Eye (tissue), 1 donor: ENCODE measurements around the gene FGD3.
A peak's percentile ranks its signal among the peaks of the same experiment; 100 is the strongest.

Experiments
- DNase-seq: peaks from one replicate; pipeline ENCODE4 v3.0.0-alpha.2; 2015

FGD3 gene

DNA sequence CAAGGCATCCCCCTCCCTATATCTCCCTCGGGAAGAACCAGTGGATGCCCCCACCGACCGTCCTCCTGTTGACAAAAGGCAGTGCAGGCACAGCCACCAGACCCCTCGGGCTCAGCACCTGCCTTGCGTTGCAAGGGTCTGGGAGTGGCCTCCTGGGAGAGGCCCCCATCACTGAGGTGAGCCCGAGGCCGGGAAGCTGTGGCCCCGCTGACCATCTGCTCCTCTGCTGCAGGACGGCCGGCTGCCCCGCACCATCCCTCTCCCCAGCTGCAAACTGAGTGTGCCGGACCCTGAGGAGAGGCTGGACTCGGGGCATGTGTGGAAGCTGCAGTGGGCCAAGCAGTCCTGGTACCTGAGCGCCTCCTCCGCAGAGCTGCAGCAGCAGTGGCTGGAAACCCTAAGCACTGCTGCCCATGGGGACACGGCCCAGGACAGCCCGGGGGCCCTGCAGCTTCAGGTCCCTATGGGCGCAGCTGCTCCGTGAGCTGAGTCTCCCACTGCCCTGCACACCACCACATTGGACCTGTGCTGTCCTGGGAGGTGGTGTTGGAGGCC lies 87.9 kb downstream of the FGD3 start:
- DNase-seq, result no peak

DNA sequence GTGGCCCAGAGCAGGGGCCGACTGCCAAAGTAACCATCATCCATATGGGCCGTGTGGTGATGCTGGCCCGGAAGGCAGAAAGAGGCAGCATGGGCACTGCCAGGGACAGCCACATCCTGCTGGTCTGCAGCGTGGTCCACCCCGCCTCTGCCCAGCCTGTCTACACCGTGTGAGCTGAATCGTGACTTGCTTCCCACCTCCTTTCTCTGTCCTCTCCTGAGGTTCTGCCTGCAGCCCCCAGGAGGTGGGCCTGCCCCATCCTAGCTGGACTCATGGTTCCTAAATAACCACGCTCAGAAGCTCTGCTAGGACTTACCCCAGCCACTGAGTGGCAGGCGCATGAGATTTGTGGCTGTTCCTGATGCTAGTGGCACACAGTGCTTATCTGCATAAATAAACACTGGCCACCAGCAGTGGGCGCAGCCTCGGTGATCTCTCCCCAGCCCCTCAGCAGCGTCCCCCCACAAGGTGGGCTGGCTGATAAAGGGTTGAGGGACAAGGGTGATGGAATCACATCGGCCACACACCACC lies 88.6 kb downstream of the FGD3 start:
- no peak for DNase-seq

DNA sequence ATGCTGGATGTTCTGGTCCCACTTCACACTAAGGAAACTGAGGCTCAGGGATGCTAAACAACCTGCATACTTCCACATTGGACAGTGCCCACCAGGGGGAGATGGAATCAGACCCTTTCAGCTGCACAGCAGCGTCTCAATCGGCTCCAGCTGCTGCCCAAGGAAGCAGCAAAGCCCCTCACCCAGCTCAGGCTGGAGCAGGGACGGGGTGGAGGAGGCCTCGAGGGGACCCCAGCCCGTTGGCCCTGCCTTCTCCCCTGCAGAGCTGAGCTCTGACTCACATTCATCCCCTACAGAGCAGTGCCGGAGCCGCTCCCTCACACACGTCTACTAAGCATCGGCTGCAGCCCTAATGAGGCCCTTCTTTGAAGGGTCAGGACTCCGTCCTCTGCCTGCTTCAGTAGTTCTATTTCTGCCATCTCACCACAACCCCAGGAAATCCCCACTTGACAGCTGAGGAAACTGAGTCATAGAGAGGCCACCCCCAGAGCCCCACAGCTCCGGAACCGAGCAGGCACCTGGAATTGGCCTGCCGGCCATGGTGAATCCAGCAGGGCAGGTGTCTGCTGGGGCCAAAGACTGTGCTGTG lies 89.7 kb downstream of the FGD3 start:
- peak; percentile 63 for DNase-seq

DNA sequence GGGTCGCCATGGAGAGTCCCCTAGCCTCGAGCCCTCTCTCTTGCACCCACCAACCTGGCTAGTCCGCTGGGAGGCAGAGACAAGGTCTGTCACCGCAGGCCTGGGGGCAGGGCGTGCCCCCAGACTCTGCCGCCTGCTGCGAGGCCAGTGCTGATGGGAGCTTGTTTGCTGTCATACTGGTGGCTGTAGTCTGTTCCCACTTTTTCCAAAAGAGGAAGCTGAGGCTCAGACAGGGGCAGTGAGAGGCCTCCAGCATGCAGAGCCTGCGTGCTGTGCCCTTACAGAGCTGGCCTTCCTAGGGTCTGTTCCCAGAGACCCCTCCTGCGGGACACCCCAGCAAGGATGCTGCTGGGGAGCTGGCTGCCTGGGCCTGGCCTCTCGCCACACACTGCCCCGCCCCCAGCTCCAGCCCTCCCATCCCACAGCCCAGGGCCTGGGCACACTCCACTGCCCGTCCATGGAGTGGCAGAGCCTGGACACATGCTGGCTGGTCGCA lies 90.2 kb downstream of the FGD3 start:
- DNase-seq, result no peak

DNA sequence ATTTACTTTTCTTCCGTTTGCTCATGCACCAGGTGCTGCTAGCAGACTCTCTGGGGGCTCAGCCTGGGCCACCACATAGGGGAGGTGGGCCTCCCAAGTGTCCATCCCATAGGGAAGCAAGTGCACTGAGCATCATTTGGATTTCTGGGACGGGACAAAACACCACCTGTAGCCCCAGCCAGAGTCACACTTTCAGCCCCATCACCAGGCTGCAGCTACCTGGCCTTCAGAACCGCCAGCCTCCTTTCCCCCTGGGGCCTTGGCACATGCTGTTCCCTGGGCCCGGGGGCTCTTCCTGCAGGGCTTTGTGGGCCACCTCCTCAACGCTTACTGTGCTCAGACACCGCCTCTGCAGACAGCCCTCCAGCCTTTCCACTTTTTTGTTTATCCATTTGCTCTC lies 91.6 kb downstream of the FGD3 start:
- no peak for DNase-seq

DNA sequence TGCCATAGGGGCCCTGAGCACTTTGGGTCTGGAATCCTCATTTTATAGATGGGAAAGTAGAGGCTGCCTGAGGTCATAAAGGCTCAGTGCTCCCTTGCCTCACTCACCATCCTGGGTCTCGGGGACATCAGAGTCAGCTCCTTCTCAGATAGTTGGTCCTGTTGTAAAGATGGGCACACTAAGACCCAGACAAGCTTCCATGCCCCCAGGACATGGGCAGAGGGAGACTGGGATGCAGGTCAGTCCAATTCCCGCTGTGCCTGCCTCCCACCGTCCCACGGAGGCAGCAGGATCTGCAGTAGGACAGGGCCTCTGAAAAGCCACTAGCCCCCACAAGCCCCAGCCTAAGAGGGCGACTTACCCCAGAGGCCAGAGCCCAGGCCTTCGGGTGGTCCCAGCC lies 92.1 kb downstream of the FGD3 start:
- no peak for DNase-seq

DNA sequence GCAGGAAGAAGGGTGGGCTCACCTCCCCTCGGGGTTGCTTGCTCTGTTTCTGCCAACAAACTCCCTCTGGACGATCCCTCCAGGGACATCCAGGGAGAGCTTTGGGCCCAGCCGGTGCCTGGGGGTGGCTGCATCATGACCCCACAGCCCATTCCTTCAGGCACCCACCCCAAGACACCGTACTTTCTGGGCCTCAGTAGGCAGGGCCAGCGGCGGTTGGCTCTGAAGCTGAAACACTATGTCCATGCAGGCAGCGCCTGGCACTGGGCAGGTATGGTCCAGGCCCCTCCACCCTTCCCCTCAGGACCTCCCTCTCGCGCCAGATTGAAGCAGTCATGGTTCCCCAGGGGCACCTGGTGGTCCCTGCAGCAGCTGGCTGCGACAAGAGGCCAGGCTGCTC lies 92.7 kb downstream of the FGD3 start:
- DNase-seq, result no peak

DNA sequence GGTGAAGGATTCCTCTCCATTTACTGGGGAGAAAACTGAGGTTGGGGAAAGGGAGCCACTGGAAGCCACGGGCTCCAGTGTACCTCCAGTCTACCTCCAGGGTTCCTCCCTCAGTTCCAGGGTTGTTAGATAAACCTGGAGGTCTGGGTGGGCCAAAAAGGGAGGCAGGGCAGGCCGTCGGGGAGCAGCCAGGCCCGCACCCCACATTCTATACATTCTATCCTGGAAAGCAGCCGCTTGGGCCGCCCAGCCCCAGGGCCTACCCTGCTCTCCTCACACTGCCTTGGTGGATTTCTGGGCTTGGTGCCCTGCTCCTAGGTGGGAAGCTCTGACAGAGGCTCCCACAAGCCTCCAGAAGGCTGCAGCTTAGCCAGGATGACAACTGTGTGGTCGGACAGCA lies 93.1 kb downstream of the FGD3 start:
- no peak for DNase-seq

DNA sequence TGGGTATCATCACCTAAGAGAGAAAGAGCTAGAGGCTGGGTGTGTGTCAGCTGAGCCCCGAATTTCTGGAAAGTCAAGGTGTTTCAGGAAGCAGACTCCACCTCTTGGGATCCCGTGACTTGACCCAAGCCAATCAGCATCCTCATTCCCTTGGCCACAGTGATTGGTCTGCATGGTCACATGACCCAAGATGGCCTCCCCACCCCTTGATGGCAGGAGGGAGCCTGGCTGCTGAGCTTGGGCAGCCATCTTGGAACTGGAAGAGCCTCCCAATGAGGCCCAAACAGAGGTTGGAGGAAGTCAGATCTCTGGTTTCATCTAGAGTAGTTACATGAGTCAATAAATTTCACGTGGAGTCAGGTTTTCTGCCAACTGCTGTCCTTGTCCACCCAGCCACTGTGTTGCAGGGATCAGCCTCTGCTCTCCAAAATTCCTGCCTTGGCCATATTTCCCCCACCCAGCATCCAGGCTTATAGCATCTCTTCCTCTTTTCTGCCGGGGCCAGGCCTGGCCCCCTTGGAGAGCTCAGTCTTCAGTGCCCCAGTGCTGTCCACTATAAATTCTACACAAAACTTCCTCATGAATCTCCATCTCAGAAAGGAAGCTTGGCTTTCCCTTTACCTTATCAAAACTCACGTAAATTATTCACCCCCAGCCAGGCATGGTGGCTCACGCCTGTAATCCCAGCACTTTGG lies 93.9 kb downstream of the FGD3 start:
- no peak for DNase-seq

DNA sequence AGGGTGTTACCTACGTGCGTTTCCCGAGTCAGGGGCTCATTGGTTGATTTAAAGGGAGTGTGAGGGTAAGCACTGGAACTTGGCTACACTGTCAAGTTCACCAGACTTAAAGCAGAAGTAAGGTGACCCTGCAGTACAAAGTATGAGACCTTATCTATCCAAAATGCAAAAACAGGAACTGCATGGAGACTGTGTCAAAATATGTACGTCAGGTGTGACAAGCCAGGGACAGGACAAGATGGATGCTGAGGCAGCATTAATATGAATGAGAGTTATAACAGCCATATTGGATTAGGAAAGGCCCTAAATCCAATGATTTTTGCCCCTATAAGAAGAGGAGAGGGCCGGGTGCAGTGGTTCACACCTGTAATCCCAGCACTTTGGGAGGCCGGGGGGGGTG lies 95.8 kb downstream of the FGD3 start:
- DNase-seq, result no peak

DNA sequence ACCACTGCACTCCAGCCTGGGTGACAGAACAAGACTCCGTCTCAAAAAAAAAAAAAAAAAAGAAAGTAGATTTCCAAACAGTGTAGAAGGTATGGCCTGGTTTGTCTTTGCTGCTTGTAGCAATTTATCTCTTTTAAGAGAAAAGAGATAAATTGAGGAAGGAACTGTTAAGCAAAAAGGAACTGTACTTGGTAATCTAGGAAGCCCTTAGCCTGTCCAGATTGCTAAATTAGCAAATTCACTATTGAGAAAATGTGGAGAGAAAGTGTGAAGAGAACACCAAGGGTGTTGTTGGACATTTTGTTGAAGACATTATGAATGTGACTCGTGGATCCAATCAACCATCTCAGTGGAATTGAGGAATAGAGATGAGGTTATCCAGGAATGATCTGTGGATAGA lies 98.2 kb downstream of the FGD3 start:
- no peak for DNase-seq

DNA sequence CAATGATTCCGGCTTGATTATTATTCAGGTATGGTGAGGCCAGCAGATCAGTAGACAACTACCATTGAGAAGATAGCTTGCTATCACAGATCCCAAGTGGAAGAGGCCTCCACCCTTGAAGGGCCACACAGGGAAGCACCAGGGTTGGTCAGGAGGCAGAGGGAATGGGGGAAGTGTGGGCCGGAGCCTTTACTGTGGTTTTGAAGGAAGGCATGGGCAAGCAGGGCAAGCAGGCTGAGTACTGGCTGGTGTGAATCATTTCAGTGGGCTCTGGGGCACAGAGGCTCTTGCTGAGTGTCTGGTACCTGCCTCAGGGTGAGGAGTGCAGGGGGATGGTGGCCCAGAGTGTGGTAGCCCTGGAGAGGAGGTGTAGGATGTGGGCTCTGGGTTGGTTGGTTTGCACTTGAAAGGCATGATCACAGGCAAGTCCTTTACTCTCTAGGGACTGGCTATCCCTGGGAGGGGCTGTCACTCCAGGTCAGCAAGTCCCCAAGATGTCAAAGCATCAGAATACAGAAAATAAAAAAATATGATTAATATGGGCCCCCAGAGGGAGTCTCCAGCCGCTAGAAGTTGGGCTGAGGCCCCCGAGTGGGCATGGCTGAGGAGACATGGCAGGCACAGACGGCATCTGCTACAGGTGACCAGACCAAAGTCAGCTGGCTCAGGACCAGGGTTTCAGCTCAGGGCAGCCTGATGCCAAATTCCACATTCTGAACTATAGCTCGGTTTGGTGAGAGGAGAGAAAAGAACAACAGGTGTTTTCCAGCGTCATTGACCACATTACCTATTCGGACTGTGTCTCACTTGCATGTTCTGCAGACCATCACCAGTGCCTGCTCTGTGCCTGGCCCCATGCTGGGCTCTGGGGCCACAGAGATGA lies 101.5 kb downstream of the FGD3 start:
- DNase-seq, result no peak

DNA sequence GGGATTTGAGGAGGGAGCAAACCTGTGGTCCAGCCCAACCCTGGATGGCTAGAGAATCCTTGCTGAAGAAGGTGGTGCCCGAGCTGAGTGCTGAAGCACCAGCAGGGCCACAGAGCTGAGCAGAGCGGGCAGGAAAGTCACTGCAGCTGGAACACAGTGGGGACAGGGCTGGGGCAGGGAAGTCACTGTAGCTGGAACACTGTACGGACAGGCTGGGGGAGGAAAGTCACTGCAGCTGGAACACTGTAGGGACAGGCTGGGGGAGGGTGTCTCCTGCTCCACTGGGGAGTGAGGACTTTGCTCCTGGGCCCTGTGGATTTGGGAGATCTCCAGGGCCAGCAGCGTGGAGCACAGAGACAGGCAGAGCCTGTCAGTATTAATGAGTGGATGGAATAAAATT lies 102.2 kb downstream of the FGD3 start:
- DNase-seq, result no peak

DNA sequence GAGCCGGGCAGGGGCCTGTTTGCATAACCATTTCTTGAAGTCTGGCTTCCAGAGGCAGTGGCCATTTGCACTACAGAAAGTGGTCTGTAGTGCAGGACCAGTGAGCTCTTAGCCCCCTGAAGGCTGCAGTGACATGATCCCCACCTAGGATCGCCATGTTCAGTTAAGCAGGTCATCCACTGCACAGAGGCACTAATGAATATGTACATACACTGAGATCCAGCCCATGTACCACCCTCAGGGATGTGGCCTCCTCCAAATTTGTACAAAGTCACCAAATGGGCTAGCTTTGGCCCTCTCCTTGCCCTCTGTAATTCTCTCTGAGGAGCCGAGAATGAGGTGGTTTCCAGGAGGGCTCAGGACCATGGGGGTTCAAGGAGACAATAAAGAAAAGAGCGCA lies 102.9 kb downstream of the FGD3 start:
- no peak for DNase-seq

DNA sequence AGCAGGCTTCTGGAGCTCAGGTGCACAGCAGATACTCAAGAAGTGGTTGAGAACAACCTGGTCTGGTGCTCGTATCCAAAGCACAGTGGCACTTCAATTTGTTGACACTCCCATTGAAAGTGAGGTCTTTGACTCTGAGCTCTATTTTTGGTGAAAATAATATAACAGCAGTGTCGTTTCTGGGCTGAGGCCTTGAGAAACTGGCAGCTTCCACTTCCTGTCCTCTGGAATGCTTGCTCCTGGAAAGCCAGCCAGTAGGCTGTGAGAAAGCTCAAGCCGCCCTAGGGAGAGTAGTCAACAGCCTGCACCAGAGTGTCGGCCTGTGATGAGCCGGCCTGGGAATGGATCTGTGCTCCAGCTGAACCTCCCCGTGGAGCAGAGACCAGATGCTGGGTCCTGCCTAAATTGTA lies 104.4 kb downstream of the FGD3 start:
- no peak for DNase-seq

DNA sequence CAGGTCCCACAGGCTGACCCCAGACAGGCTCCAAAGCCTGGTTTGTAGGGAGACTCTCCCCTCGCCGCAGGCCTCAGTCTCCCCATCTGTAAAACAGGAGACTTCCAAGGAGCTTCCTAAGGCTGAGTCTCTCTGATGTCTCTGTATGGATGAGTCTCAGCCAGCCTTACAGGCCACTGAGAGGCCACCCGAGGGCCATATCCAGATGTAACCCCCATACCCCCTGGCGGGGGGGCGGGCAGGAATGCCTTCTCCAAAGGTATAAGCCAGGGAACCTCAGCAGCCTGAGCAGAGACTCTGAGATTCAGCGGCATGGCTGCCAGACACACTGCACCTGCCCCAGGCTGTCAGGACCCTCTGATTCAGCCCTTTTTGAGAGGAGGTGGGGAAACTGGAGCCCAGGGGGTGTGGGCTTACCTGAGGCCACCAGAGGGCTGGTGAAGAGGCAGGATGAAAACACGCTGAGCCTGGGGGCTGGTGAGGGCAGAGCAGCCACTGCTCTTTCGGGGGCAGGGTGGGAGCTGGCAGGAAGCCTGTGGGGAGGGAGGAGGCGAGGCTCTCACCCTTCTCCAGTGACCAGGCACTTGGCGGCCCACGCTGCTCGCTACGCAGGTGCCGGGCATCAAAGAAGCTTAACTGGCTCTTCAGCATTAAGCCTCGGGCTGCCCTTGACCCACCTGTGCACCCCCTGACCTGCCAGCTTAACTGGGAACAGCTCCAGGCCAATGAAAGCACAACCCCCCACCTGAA lies 105.6 kb downstream of the FGD3 start:
- DNase-seq, result no peak

DNA sequence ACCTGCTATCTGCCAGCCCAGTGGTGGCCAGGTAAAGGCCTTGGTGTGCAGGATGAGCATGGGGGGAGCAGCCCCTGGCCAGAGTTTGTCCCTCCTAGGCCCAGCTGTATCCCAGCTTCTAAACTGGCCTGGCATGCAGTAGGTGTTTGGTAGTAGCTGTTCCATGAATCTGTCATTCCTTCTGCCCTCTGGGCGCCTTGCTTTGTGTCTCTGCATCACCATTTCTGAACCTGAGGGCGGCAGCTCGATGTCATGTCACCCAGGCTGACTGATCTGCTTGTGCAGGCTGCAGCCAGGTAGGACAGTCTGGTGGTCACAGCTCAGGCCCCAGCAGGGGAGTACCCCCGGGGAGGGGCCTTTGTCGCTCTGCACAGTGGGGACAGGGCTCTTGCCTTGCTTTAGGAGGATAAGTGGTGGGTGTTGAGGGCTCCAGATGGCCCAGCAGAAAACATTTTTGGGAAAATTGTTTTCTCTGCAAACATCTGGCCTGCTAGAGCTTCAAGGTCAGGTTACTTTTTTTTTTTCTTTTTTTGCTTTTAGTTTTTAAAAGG lies 106.5 kb downstream of the FGD3 start:
- DNase-seq, result no peak

DNA sequence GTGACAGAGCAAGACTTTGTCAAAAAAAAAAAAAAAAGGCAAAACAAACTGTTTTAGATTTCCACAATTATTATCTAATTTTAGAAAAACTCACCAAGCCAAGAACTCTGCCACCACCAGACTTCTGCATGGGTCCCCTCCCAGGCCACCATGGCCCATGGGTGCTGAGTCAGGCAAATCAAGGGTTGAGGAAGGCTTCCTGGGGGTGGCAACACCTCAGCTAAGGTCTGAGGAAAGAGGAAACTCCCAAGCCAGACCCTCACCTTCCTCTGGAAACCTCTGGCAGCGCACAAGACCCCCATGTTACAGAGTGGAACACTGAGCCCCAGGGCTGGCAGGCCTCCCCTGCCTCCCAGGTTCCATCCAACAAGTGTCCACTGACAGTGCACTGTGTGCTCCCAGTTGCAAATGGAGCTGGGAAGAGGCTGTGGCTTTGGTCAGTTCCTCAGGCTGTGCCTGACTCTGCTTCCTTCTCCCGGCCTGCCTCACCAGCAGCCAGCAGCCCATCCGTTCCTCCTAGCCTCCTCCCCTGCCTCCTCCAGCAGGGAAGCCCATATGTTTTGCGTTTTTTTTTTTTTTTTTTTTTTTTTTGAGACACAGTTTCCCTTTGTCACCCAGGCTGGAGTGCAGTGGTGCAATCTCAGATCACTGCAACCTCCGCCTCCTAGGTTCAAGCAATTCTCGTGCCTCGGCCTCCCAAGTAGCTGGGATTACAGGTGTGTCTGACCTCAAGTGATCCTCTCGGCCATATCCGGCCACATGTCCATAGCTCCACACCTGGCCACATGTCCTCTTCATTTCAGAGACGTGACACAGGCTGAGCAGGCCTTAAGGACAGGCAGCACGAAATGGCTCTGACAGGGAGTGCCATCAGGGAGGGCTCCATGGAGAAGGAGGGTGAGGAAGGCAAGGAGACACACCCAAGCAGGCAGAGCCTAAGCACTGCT lies 107.7 kb downstream of the FGD3 start:
- DNase-seq, result no peak

DNA sequence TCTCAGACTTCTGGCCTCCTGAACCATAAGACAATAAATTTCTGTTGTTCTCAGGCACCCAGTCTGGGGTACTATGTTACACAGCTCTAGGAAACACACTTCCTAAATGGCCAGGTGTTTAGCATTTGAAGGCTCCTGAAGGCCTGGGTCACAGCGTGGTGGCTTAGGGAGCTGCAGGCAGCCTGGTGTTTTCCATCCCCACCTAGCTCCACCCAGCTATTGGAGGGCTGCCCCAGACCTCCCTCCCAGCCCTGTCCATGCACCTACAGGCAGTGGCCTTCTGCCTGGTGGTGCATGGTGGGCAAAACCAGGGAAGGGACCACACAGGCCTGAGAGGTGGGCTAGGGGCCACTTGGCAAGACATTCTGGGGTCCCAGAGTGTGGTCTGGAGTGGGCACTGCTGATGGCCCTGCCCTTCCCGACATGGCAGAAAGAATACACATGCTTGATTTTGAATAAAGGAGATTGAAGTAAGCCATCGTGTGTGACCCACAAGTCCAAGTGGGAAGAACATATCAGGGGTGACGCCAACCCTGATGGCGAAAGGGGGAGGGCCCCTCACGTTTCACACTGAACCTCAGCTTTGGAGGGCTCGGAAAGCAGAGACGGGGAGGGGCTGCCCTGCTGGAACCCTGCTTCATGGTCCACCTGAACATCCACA lies 109.8 kb downstream of the FGD3 start:
- no peak for DNase-seq

DNA sequence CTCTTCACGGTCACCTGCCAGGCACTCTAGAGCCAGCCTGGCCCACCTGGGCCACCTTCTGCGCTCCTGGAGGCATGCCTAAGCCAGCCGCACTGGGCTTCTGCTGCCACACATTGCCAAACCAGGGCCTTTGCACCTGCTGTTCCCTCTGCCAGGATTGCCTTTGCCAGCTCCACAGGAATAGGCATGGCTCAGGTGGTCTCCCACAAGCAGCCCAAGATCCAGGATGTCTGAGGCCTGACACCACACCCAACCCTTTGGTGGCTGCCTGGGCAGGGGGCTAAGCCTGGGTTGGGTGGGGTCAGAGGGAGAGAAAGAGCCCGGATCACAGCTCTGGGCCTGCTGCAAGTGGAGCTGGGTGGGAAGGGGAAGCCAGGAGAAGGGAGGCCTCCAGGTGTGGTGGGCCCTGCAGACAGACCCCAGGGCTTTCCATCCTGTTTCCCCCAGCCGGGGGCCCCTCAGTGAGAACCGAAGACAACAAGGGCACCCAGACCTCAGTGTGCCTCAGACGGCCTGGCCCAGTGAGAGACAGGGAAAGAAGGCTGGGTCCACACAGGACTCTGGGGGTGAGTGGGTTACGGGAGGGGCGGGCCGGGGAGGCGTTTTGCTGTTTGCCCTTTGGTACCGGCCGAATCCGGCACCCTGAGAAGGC lies 110.5 kb downstream of the FGD3 start:
- no peak for DNase-seq
